Measurements from ENCODE around the gene WWOX. TPM values are rescaled to one million over a fixed set of nuclear protein-coding genes. Genes with fewer than 3 reads are reported as not detected.
A peak's percentile ranks its signal among the peaks of the same experiment; 100 is the strongest.

WWOX gene
- total RNA-seq, 1 experiment from 2014 or later = 15.6 TPM

DNA sequence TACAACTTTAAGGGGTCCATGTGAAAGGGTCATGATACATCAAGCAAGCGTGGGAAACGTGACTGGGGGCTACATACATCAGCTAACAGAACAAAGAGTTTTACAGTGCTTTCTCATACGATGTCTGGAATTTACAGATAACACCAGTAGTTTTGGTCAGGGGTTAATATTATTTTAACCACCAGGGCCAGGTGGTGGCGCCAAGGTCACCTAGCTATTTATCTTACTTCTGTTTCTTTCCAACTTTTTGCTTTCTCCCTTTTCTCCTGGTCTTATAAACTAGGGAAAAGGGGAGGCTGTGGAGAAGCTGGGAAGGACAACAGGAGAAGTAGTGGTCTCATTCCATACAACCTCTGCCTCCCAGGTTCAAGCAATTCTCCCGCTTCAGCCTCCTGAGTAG is 39.2 kb upstream of the WWOX start:
- H2AFZ ChIP-seq (ENCODE audit: low read length) = no peak overlapping the region
- Mint-ChIP-seq H3K4me3 (no peak overlapping the region), H3K9me3 (peaks cover 0 to 1% of the 10 kb centered on the region in 2 experiments; a peak in 1 of 5 replicates), H3K36me3 (ENCODE audit: insufficient read depth in 1 of 3, low read depth in 3 of 3) (no peaks in the 10 kb centered on the region), H3K27ac (no peak overlapping the region), H3K27me3 (ENCODE audit: low read depth) (peaks cover 100% of the 10 kb centered on the region), H3K4me1 (peaks cover 0 to 8% of the 10 kb centered on the region in 2 experiments; a peak in 1 of 4 replicates)
- no peaks in the 10 kb centered on the region for H4K20me1 ChIP-seq (ENCODE audit: control insufficient read depth, insufficient read depth, insufficient read length)
- no peak overlapping the region for H3K27ac ChIP-seq (ENCODE audit: insufficient read length, low read depth, low read length)
- H2BK5ac ChIP-seq (ENCODE audit: insufficient read length, low read length) = no peak overlapping the region
- no peak overlapping the region for H3K14ac ChIP-seq (ENCODE audit: insufficient read depth, low read length)
- no peak overlapping the region for H3K9ac ChIP-seq (ENCODE audit: extremely low read depth, insufficient read length, low read length)
- DNase-seq = no peak
- H3K18ac ChIP-seq (ENCODE audit: insufficient read length, low read depth, low read length) = no peak overlapping the region
- TF ChIP-seq, protein P1, sequence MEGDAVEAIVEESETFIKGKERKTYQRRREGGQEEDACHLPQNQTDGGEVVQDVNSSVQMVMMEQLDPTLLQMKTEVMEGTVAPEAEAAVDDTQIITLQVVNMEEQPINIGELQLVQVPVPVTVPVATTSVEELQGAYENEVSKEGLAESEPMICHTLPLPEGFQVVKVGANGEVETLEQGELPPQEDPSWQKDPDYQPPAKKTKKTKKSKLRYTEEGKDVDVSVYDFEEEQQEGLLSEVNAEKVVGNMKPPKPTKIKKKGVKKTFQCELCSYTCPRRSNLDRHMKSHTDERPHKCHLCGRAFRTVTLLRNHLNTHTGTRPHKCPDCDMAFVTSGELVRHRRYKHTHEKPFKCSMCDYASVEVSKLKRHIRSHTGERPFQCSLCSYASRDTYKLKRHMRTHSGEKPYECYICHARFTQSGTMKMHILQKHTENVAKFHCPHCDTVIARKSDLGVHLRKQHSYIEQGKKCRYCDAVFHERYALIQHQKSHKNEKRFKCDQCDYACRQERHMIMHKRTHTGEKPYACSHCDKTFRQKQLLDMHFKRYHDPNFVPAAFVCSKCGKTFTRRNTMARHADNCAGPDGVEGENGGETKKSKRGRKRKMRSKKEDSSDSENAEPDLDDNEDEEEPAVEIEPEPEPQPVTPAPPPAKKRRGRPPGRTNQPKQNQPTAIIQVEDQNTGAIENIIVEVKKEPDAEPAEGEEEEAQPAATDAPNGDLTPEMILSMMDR (conservative IDR thresholded peaks at IDR 0.05) = peak; percentile 49; the same call in 2 of the 3 replicates
- H3K79me1 ChIP-seq (ENCODE audit: insufficient read depth, low read depth, low read length, poor library complexity, severe bottlenecking) = no peaks in the 10 kb centered on the region
- peaks cover 2% of the 10 kb centered on the region; the same call in 1 of the 2 replicates for H3K27me3 ChIP-seq (ENCODE audit: insufficient read depth, low read length)
- H3K4ac ChIP-seq (ENCODE audit: low read depth, low read length) = no peak overlapping the region
- no peak overlapping the region for H2BK20ac ChIP-seq (ENCODE audit: low read depth, low read length, poor library complexity, severe bottlenecking)
- H2BK15ac ChIP-seq (ENCODE audit: low read depth, low read length) = no peak overlapping the region
- H3K79me2 ChIP-seq (ENCODE audit: insufficient read depth, low read length) = no peaks in the 10 kb centered on the region
- H3T11ph ChIP-seq (ENCODE audit: low read length) = no peak overlapping the region
- H3K23ac ChIP-seq (ENCODE audit: insufficient read length, low read depth, low read length) = no peak overlapping the region
- H2AK5ac ChIP-seq (ENCODE audit: insufficient read length, low read length) = no peak overlapping the region
- H3K23me2 ChIP-seq (ENCODE audit: insufficient read length, low read depth, low read length, poor library complexity, severe bottlenecking) = no peaks in the 10 kb centered on the region
- WGBS (ENCODE audit: extremely low coverage, insufficient read length, low lambda C conversion rate) = no CpG with 5 or more reads among the region's 5 CpGs
- H2BK12ac ChIP-seq (ENCODE audit: insufficient read length, low read depth, low read length) = no peak overlapping the region
- H3K4me2 ChIP-seq (ENCODE audit: insufficient read depth, insufficient read length, low read length) = no peak overlapping the region
- no peak overlapping the region for H4K5ac ChIP-seq (ENCODE audit: insufficient read length, low read depth, low read length)
- H3K56ac ChIP-seq (ENCODE audit: insufficient read length, low read depth, low read length) = no peak overlapping the region
- no peak overlapping the region for H2BK120ac ChIP-seq (ENCODE audit: low read depth, low read length, poor library complexity, severe bottlenecking)
- H4K91ac ChIP-seq (ENCODE audit: insufficient read length, low read depth, low read length) = no peak overlapping the region
- H3K9me3 ChIP-seq (ENCODE audit: control insufficient read depth, low read depth, low read length) = no peaks in the 10 kb centered on the region
- no peak overlapping the region for H4K8ac ChIP-seq (replicated peaks; ENCODE audit: insufficient read length, low read depth, low read length)
- H3K4me1 ChIP-seq (ENCODE audit: insufficient read depth, low read length) = no peaks in the 10 kb centered on the region
